H1 (cell line): ENCODE measurements around the gene MICALL2. TPM values are rescaled to one million over a fixed set of nuclear protein-coding genes. Genes with fewer than 3 reads are reported as not detected.

Experiments
- CTCF ChIA-PET: fragments of 300-600 bp; sonication (Branson Sonifier 250); formaldehyde crosslinking; loops from one replicate; lab custom pipeline; 2021; ENCODE audit not compliant: partially characterized antibody; lab: Charles Lee
- POLR2A ChIA-PET: fragments of 300-600 bp; sonication (Branson Sonifier 250); formaldehyde crosslinking; loops from one replicate; lab custom pipeline; 2021; ENCODE audit warnings: inconsistent platforms; ENCODE audit not compliant: partially characterized antibody; lab: Charles Lee
- DNase-seq, 2 experiments: peaks; one replicate each; pipeline versions ENCODE4 v3.0.0 to v3.0.0-alpha.2; 2010 to 2022; ENCODE audit warnings: low spot score in 2 of 2, low read depth in 1 of 2, mixed read lengths in 1 of 2
- FAIRE-seq: peaks from 2 replicates; lab custom pipeline; 2011; peaks lifted over from hg19 to GRCh38; lab: Jason Lieb, UNC
- H2AFZ ChIP-seq: 2 replicates; pipeline ENCODE4 v1.8.1; 2012; ENCODE audit warnings: low read length, inconsistent platforms
- H2AK5ac ChIP-seq: 2 replicates; pipeline ENCODE4 v1.6.1; 2013; ENCODE audit warnings: low read depth, low read length
- H2BK120ac ChIP-seq: replicated peaks from 2 replicates; pipeline ENCODE3; 2013; ENCODE audit warnings: low read depth, low read length, inconsistent platforms
- H2BK12ac ChIP-seq: 2 replicates; pipeline ENCODE4 v1.6.1; 2013; ENCODE audit warnings: low read depth, low read length
- H2BK15ac ChIP-seq: 2 replicates; pipeline ENCODE4 v1.6.1; 2013; ENCODE audit warnings: low read length
- H2BK20ac ChIP-seq: 2 replicates; pipeline ENCODE4 v1.6.1; 2013; ENCODE audit warnings: low read length
- H2BK5ac ChIP-seq: 2 replicates; pipeline ENCODE4 v1.6.1; 2013; ENCODE audit warnings: low read depth, low read length
- H3K14ac ChIP-seq: 2 replicates; pipeline ENCODE4 v1.6.1; 2013; ENCODE audit warnings: inconsistent platforms; ENCODE audit not compliant: insufficient read length
- H3K18ac ChIP-seq: 2 replicates; pipeline ENCODE4 v1.6.1; 2013; ENCODE audit warnings: low read length; ENCODE audit errors: extremely low read depth
- H3K23ac ChIP-seq: 2 replicates; pipeline ENCODE4 v1.6.1; 2013; ENCODE audit warnings: inconsistent platforms; ENCODE audit not compliant: insufficient read length
- H3K23me2 ChIP-seq: 2 replicates; pipeline ENCODE4 v1.6.1; 2013; ENCODE audit warnings: low read depth, low read length
- H3K27ac ChIP-seq: 2 replicates; pipeline ENCODE4 v1.6.1; 2011; ENCODE audit warnings: low read depth, low read length, inconsistent platforms
- H3K27me3 ChIP-seq, 4 experiments: replicated peaks in 1 of 4; 1 replicate in 1 of 4; 2 replicates in 3 of 4; pipeline versions ENCODE4 v1.6.1 to v1.8.1; 2011 to 2013; ENCODE audit warnings: low read length in 3 of 4, mild to moderate bottlenecking in 3 of 4, inconsistent platforms in 2 of 4, mixed read lengths in 2 of 4, moderate library complexity in 1 of 4; ENCODE audit not compliant: control insufficient read depth in 3 of 4, insufficient read depth in 3 of 4; ENCODE audit errors: extremely low read depth in 1 of 4
- H3K36me3 ChIP-seq, 4 experiments: 2 replicates each; pipeline versions ENCODE4 v1.6.1 to v1.8.1; 2011 to 2013; ENCODE audit warnings: mild to moderate bottlenecking in 4 of 4, low read length in 3 of 4, moderate library complexity in 2 of 4, control low read depth in 1 of 4, inconsistent platforms in 1 of 4; ENCODE audit not compliant: insufficient read depth in 4 of 4, control insufficient read depth in 2 of 4
- H3K4ac ChIP-seq: replicated peaks from 2 replicates; pipeline ENCODE3; 2013; ENCODE audit warnings: low read length, low read depth, mixed read lengths, inconsistent platforms; ENCODE audit not compliant: insufficient read length
- H3K4me1 ChIP-seq, 4 experiments: replicated peaks in 1 of 4; 1 replicate in 1 of 4; 2 replicates in 3 of 4; pipeline versions ENCODE4 v1.6.1 to v1.8.1; 2011 to 2013; ENCODE audit warnings: low read length in 3 of 4, inconsistent platforms in 2 of 4, mixed read lengths in 1 of 4; ENCODE audit not compliant: insufficient read depth in 4 of 4, control insufficient read depth in 3 of 4
- H3K4me2 ChIP-seq, 2 experiments: 2 replicates each; pipeline versions ENCODE4 v1.6.1 to v1.8.1; 2011 to 2013; ENCODE audit warnings: low read depth in 2 of 2, low read length in 2 of 2, control low read depth in 1 of 2, inconsistent platforms in 1 of 2, mild to moderate bottlenecking in 1 of 2; ENCODE audit not compliant: insufficient read depth in 1 of 2
- H3K4me3 ChIP-seq, 4 experiments: fragments of 200-600, 300-600 bp in 1 of 4; sonication (generic), shearing (Covaris generic), sonication (Bioruptor Twin) in 1 of 4; 2 replicates each; pipeline versions ENCODE4 v1.5.1 to v1.8.1; 2011 to 2016; ENCODE audit warnings: low read length in 4 of 4, low read depth in 3 of 4, control low read depth in 2 of 4, inconsistent platforms in 2 of 4, mild to moderate bottlenecking in 2 of 4, mixed read lengths in 1 of 4, moderate library complexity in 1 of 4; ENCODE audit not compliant: insufficient read depth in 2 of 4; ENCODE audit errors: extremely low read depth in 1 of 4
- H3K56ac ChIP-seq: replicated peaks from 2 replicates; pipeline ENCODE3; 2013; ENCODE audit warnings: low read depth, mild to moderate bottlenecking, mixed read lengths, low read length, inconsistent platforms; ENCODE audit not compliant: insufficient read length
- H3K79me1 ChIP-seq: 2 replicates; pipeline ENCODE4 v1.6.1; 2013; ENCODE audit warnings: low read depth, low read length, control low read depth
- H3K79me2 ChIP-seq, 2 experiments: 2 replicates each; pipeline versions ENCODE4 v1.6.1 to v1.8.1; 2012 to 2013; ENCODE audit warnings: low read length in 2 of 2, mild to moderate bottlenecking in 2 of 2, inconsistent platforms in 1 of 2; ENCODE audit not compliant: insufficient read depth in 2 of 2, control insufficient read depth in 1 of 2
- H3K9ac ChIP-seq, 4 experiments: replicated peaks in 1 of 4; 1 replicate in 1 of 4; 2 replicates in 3 of 4; pipeline versions ENCODE4 v1.6.1 to v1.8.1; 2011 to 2013; ENCODE audit warnings: low read depth in 3 of 4, low read length in 3 of 4, control low read depth in 2 of 4, mild to moderate bottlenecking in 2 of 4, moderate library complexity in 2 of 4, inconsistent platforms in 1 of 4; ENCODE audit errors: extremely low read depth in 1 of 4
- H3K9me3 ChIP-seq, 2 experiments: 2 replicates each; pipeline versions ENCODE4 v1.6.1 to v1.8.1; 2012 to 2013; ENCODE audit warnings: mild to moderate bottlenecking in 2 of 2, moderate library complexity in 2 of 2, control low read depth in 1 of 2, inconsistent platforms in 1 of 2, low read depth in 1 of 2, low read length in 1 of 2, mixed read lengths in 1 of 2; ENCODE audit not compliant: insufficient read depth in 2 of 2
- H4K20me1 ChIP-seq, 2 experiments: replicated peaks in 1 of 2; 2 replicates each; pipeline versions ENCODE3 to v1.8.1; 2011 to 2013; ENCODE audit warnings: inconsistent platforms in 2 of 2, low read length in 2 of 2, mild to moderate bottlenecking in 1 of 2; ENCODE audit not compliant: insufficient read depth in 2 of 2, control insufficient read depth in 1 of 2
- H4K5ac ChIP-seq: 2 replicates; pipeline ENCODE4 v1.6.1; 2013; ENCODE audit warnings: low read length, low read depth, mixed read lengths, inconsistent platforms; ENCODE audit not compliant: insufficient read length
- H4K8ac ChIP-seq: 2 replicates; pipeline ENCODE4 v1.8.0; 2013; ENCODE audit warnings: mild to moderate bottlenecking, moderate library complexity, low read length, inconsistent platforms; ENCODE audit not compliant: insufficient read depth; ENCODE audit errors: extremely low read depth
- H4K91ac ChIP-seq: replicated peaks from 2 replicates; pipeline ENCODE3; 2013; ENCODE audit warnings: low read length, mixed read lengths, inconsistent platforms; ENCODE audit not compliant: insufficient read length
- CEBPB ChIP-seq: IDR thresholded peaks from 2 replicates; pipeline ENCODE4 v1.6.1; 2012; ENCODE audit warnings: low read depth, low read length
- EZH2 ChIP-seq: fragments of 200-600 bp; sonication (generic); IDR thresholded peaks from 2 replicates; pipeline ENCODE4 v1.7.1; 2012; ENCODE audit warnings: low read depth, mild to moderate bottlenecking, moderate library complexity, low read length, inconsistent platforms; ENCODE audit not compliant: severe bottlenecking
- GABPA ChIP-seq: IDR thresholded peaks from 2 replicates; pipeline ENCODE4 v1.6.1; 2011; ENCODE audit warnings: mild to moderate bottlenecking, low read length, moderate library complexity, borderline replicate concordance; ENCODE audit not compliant: insufficient read depth
- HDAC2 ChIP-seq, 2 experiments: fragments of 300-600 bp in 1 of 2; sonication (generic) in 1 of 2; IDR thresholded peaks; 2 replicates each; pipeline ENCODE4 v1.6.1; 2011 to 2012; ENCODE audit warnings: low read depth in 2 of 2, low read length in 2 of 2, mild to moderate bottlenecking in 2 of 2, moderate library complexity in 2 of 2, borderline replicate concordance in 1 of 2, inconsistent platforms in 1 of 2
- HDAC6 ChIP-seq: IDR thresholded peaks from one replicate; pipeline ENCODE4 v1.7.1; 2012; ENCODE audit warnings: low read depth, mild to moderate bottlenecking, inconsistent platforms, low read length, moderate library complexity
- JUND ChIP-seq: IDR thresholded peaks from 2 replicates; pipeline ENCODE4 v1.6.1; 2011; ENCODE audit warnings: mild to moderate bottlenecking, improper control_type of control experiment, low read length
- POLR2AphosphoS5 ChIP-seq: IDR thresholded peaks from 2 replicates; pipeline ENCODE4 v1.6.1; 2011; ENCODE audit warnings: low read depth, low read length
- SAP30 ChIP-seq: fragments of 300-600 bp; sonication (generic); IDR thresholded peaks from 2 replicates; pipeline ENCODE4 v1.7.1; 2012; ENCODE audit warnings: low read length, moderate library complexity, mild to moderate bottlenecking, inconsistent platforms; ENCODE audit not compliant: insufficient read depth, insufficient replicate concordance
- SP4 ChIP-seq: IDR thresholded peaks from 2 replicates; pipeline ENCODE4 v1.6.1; 2012; ENCODE audit warnings: low read length, inconsistent platforms
- TAF1 ChIP-seq: IDR thresholded peaks from 2 replicates; pipeline ENCODE4 v1.6.1; 2011; ENCODE audit warnings: mild to moderate bottlenecking, low read depth, low read length
- TAF7 ChIP-seq: optimal IDR thresholded peaks from 2 replicates; pipeline ENCODE3; 2011; ENCODE audit warnings: low read depth, mild to moderate bottlenecking, inconsistent platforms, low read length, moderate library complexity, borderline replicate concordance
- TBP ChIP-seq: IDR thresholded peaks from 2 replicates; pipeline ENCODE4 v1.6.1; 2011; ENCODE audit warnings: low read depth, low read length, improper control_type of control experiment
- TEAD4 ChIP-seq: IDR thresholded peaks from 2 replicates; pipeline ENCODE4 v1.6.1; 2012; ENCODE audit warnings: low read depth, low read length, inconsistent platforms, mixed read lengths
- ZNF274 ChIP-seq: IDR thresholded peaks from 2 replicates; pipeline ENCODE4 v1.7.0; 2012; ENCODE audit warnings: low read length, borderline replicate concordance; ENCODE audit errors: extremely low read depth
- WGBS, 2 experiments: shearing (Covaris generic) in 1 of 2; methylation state at CpG; one replicate each; pipeline versions ENCODE4 v1.1.6 to v1.1.7; 2013 to 2015; ENCODE audit warnings: low lambda C conversion rate in 2 of 2, mixed read lengths in 2 of 2, inconsistent platforms in 1 of 2, low coverage in 1 of 2, missing lambda C conversion rate in 1 of 2; ENCODE audit not compliant: insufficient replicate concordance in 2 of 2, insufficient coverage in 1 of 2, insufficient read length in 1 of 2; ENCODE audit errors: extremely low coverage in 1 of 2, missing lambda C conversion rate in 1 of 2; 5-methylcytosine and 5-hydroxymethylcytosine counted together
- polyA plus RNA-seq, 7 experiments: library from polyadenylated mRNA; depleted of rRNA in 3 of 7; stranded (reverse) in 5 of 7; unstranded in 2 of 7; fragments of >200 nt in 5 of 7; fragments of 200-250 nt in 2 of 7; gene quantifications; 1 replicate in 5 of 7; 2 replicates in 1 of 7; 4 replicates in 1 of 7; pipeline versions ENCODE4 v1.2.1 to v1.2.3, GENCODE V29; 2011 to 2013; ENCODE audit warnings: missing spikeins in 2 of 7, mixed read lengths in 2 of 7
- total RNA-seq: library from RNA; stranded (reverse); fragmentation: NEBNext Ultra II Directional; extraction: Animal tissue kit (Norgen Biotek cat#: 25700); gene quantifications from 2 replicates; pipeline ENCODE4 v1.2.1, GENCODE V29; 2021

MICALL2 gene
- total and polyA plus RNA-seq, 2 of the 8 experiments (the other 6 are each of a cell fraction or from before 2014, with no cell fraction given), result 5.3 to 8.5 TPM

DNA sequence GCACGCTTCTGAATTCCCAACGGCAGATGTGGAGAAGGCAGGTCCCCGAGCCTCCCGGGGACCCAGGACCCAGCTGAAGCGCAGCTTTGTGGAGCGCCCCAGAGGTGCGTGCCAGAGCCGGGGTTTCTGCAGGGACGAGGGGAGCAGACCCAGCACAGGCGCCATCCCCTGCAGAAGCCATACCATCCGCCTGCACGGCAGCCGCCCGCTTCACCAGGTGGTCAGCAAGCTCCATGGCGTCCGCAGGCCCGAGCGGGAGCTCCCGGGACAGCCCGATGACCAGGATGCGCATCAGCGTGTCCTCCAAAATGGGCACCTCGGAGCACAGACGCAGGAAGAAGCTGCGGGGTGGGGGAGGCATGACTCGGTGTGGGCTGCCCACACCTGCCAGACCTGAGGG lies 34.3 kb upstream of the MICALL2 start:
- no peak overlapping the region for H2AFZ ChIP-seq
- peaks cover 12 to 66% (median 37%) of the 10 kb centered on the region in 4 experiments for H3K36me3 ChIP-seq
- H2BK20ac ChIP-seq, result no peak overlapping the region
- no peak overlapping the region for H2BK5ac ChIP-seq
- no peaks in the 10 kb centered on the region for H3K9me3 ChIP-seq
- no peaks in the 10 kb centered on the region for H3K79me1 ChIP-seq
- DNase-seq (no peak), FAIRE-seq (no peak)
- H3K27ac ChIP-seq, result no peak overlapping the region
- no peak overlapping the region for H3K18ac ChIP-seq
- no peak overlapping the region for H3K4ac ChIP-seq
- H4K5ac ChIP-seq, result no peak overlapping the region
- no peak overlapping the region for H3K4me2 ChIP-seq
- H4K8ac ChIP-seq, result no peak overlapping the region
- no peak overlapping the region for H2AK5ac ChIP-seq
- no peaks in the 10 kb centered on the region for H3K79me2 ChIP-seq
- WGBS, 2 experiments, result 93% methylated on average over 25 of the region's 26 CpGs; no CpG with 5 or more reads in 1 of the 2 experiments
- H2BK120ac ChIP-seq, result no peak overlapping the region
- no peak overlapping the region for H3K9ac ChIP-seq
- no peaks in the 10 kb centered on the region for H3K4me1 ChIP-seq
- POLR2A ChIA-PET, result interaction anchor here (0.7 to 2.9 kb wide), 7 partner anchors 10 to 61 kb away, joined by 3 to 17 read pairs (median 4); partner anchors contain the start of gene INTS1
- peaks cover 6 to 14% of the 10 kb centered on the region in 2 experiments for H4K20me1 ChIP-seq
- no peak overlapping the region for H2BK12ac ChIP-seq
- CTCF ChIA-PET, result interaction anchor here (1.7 to 2.0 kb wide), 2 partner anchors 16 to 19 kb away, joined by 5 to 6 read pairs; no protein-coding TSS in a partner anchor
- no peaks in the 10 kb centered on the region for H3K23me2 ChIP-seq
- no peak overlapping the region for H3K4me3 ChIP-seq
- no peak overlapping the region for H3K56ac ChIP-seq
- no peak overlapping the region for H3K23ac ChIP-seq
- no peaks in the 10 kb centered on the region for H3K27me3 ChIP-seq
- no peak overlapping the region for H4K91ac ChIP-seq
- no peak overlapping the region for H3K14ac ChIP-seq
- no peak overlapping the region for H2BK15ac ChIP-seq
- no peak for TF ChIP-seq SAP30
- TF ChIP-seq TBP, result no peak
- TF ChIP-seq POLR2AphosphoS5, result no peak
- TF ChIP-seq TAF1, result no peak
- TF ChIP-seq HDAC2 (IDR thresholded peaks at IDR 0.05; ENCODE audit: borderline replicate concordance in 1 of 2, low read depth in 2 of 2, low read length in 2 of 2), result no peak
- TF ChIP-seq EZH2, result no peak
- TF ChIP-seq HDAC6, result no peak
- TF ChIP-seq CEBPB, result no peak
- TF ChIP-seq TAF7, result no peak
- TF ChIP-seq ZNF274, result no peak
- no peak for TF ChIP-seq TEAD4
- TF ChIP-seq SP4, result no peak
- TF ChIP-seq JUND, result no peak
- TF ChIP-seq GABPA, result no peak
